Epidermal melanocyte (primary cell): ENCODE data around the gene NLGN2.
A peak's percentile ranks its signal among the peaks of the same experiment; 100 is the strongest.

Source experiments
- DNase-seq: peaks from one replicate; pipeline ENCODE4 v3.0.0; 2011; ENCODE audit warnings: low spot score; ENCODE audit not compliant: insufficient read length

The NLGN2 gene

GRCh38 chr17:7436556-7437368, 29.1 kb downstream of the NLGN2 start:
- no peak for DNase-seq

- DNase-seq = no peak
Measured at GRCh38 chr17:7437369-7437863, 29.8 kb downstream of the NLGN2 start.

GRCh38 chr17:7437950-7438614, 30.4 kb downstream of the NLGN2 start:
- DNase-seq = no peak

- no peak for DNase-seq
Measured at GRCh38 chr17:7438656-7439460, 31.2 kb downstream of the NLGN2 start.

GRCh38 chr17:7439462-7440112, 31.9 kb downstream of the NLGN2 start, which contains the start of gene FGF11:
Gene FGF11 (plus strand): TSS chr17:7439512. CDS start chr17:7439621, 109 bp downstream.
- DNase-seq = no peak

- DNase-seq = no peak
Measured at GRCh38 chr17:7440113-7440833, 32.6 kb downstream of the NLGN2 start.

GRCh38 chr17:7440834-7441195, 33.2 kb downstream of the NLGN2 start:
- DNase-seq = no peak

- no peak for DNase-seq
Measured at GRCh38 chr17:7441266-7441665, 33.6 kb downstream of the NLGN2 start.

DNA sequence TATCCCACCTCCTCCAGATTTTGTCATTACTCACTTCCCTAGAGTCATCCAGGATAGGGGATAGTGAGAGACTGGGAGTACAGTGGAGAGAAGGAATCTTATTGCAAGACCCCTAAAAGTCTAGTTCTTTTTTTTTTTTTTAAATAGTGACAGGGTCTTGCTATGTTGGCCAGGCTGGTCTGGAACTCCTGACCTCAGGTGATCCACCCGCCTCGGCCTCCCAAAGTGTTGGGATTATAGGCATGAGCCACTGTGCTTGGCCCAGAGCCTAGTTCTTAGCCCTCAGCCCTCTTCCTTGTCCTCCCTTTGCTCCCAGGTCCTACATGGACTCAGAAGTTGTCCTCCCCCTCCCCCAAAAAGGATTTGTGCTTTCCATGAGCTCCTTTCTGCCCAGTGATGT, 34.5 kb downstream of the NLGN2 start:
- DNase-seq = no peak

- DNase-seq = no peak
Measured at GRCh38 chr17:7443499-7444485, 36.1 kb downstream of the NLGN2 start.

- peak; percentile 70 for DNase-seq
Measured at GRCh38 chr17:7444682-7445618, 37.3 kb downstream of the NLGN2 start, which contains the start of gene CHRNB1. Gene CHRNB1 (plus strand): TSS chr17:7445061. CDS start chr17:7445128, 67 bp downstream.

DNA sequence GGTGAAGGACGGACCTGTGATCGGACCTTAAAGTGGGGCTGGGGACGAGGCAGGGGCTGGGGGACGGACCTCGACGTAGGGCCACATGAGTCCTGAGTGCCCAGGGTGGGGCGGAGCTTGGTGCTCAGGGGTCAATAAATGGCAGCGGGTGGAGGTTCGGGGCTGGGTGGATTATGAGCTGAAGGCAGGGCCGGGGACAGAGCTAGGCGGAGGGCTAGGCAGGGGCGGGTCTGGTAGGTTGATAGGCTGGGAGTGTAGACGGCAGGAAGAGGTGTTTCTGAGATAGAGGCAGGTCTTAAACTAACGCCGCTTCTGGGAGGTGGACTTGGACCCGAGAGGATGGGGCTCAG, 37.9 kb downstream of the NLGN2 start:
- DNase-seq = no peak

- DNase-seq = no peak
Measured at GRCh38 chr17:7448461-7448860, 40.8 kb downstream of the NLGN2 start.

- DNase-seq = peak; percentile 14
Measured at GRCh38 chr17:7459961-7460545, 52.4 kb downstream of the NLGN2 start.

GRCh38 chr17:7460850-7461660, 53.4 kb downstream of the NLGN2 start:
- peak; percentile 12 for DNase-seq

GRCh38 chr17:7462474-7463371, 55.1 kb downstream of the NLGN2 start:
- peak; percentile 7 for DNase-seq
